Erythroblast (primary cell): Measurements from ENCODE around the gene LRRK2.

ENCODE experiments used
- GATA1 ChIP-seq: IDR thresholded peaks from 2 replicates; pipeline ENCODE4 v1.6.1; 2011; ENCODE audit warnings: low read depth, mild to moderate bottlenecking, control low read depth, low read length, moderate library complexity
- POLR2A ChIP-seq: IDR thresholded peaks from 2 replicates; pipeline ENCODE4 v1.6.1; 2011; ENCODE audit warnings: mild to moderate bottlenecking, low read length

GRCh38 chr12:40313928-40314327 lies 89.1 kb downstream of the LRRK2 start:
- TF ChIP-seq POLR2A (no peak), GATA1 (no peak)
